PC-9 (cell line): ENCODE results near the gene PDE1C. TPM values are rescaled to one million over a fixed set of nuclear protein-coding genes. Genes with fewer than 3 reads are reported as not detected.

Source experiments
- BruUV-seq: library from RNA; stranded (reverse); fragments of 400-500 nt; replicated peaks from 2 replicates; lab custom pipeline; 2021; lab: Mats Ljungman, UMichigan
- CTCF ChIA-PET: fragments of 300-600 bp; sonication (Branson Sonifier 250); formaldehyde crosslinking; loops from one replicate; lab custom pipeline; 2022; ENCODE audit warnings: antibody characterized with exemption; lab: Charles Lee
- POLR2A ChIA-PET: fragments of 300-600 bp; sonication (Branson Sonifier 250); formaldehyde crosslinking; loops from one replicate; lab custom pipeline; 2022; ENCODE audit warnings: antibody characterized with exemption; ENCODE audit not compliant: unreplicated experiment; lab: Charles Lee
- DNase-seq, 2 experiments: peaks; one replicate each; pipeline versions ENCODE4 v3.0.0 to v3.0.0-alpha.2; 2015 to 2022; ENCODE audit warnings: mixed read lengths in 1 of 2
- H2AFZ ChIP-seq: fragments of 200-600 bp; sonication (generic); 2 replicates; pipeline ENCODE4 v1.8.1; 2017; ENCODE audit warnings: antibody characterized with exemption
- H3F3A ChIP-seq: fragments of 200-600 bp; sonication (generic); 2 replicates; pipeline ENCODE4 v1.8.1; 2017; ENCODE audit warnings: antibody characterized with exemption, mild to moderate bottlenecking, low read depth; ENCODE audit not compliant: insufficient read depth
- H3K27ac ChIP-seq: fragments of 200-600 bp; sonication (generic); 2 replicates; pipeline ENCODE4 v1.6.1; 2016; ENCODE audit warnings: mixed run types
- H3K27me3 ChIP-seq: fragments of 200-600 bp; sonication (generic); 2 replicates; pipeline ENCODE4 v1.6.1; 2016; ENCODE audit warnings: low read depth, mixed run types; ENCODE audit not compliant: insufficient read depth
- H3K36me3 ChIP-seq: fragments of 200-600 bp; sonication (generic); 2 replicates; pipeline ENCODE4 v1.6.1; 2016; ENCODE audit warnings: low read depth, mixed run types
- H3K4me1 ChIP-seq: fragments of 200-600 bp; sonication (generic); replicated peaks from 2 replicates; pipeline ENCODE4 v1.6.1; 2016; ENCODE audit warnings: mixed run types; ENCODE audit not compliant: insufficient read depth
- H3K4me2 ChIP-seq: fragments of 200-600 bp; sonication (generic); 2 replicates; pipeline ENCODE4 v1.6.1; 2017; ENCODE audit warnings: mixed run types
- H3K4me3 ChIP-seq: fragments of 200-600 bp; sonication (generic); 2 replicates; pipeline ENCODE4 v1.6.1; 2016; ENCODE audit warnings: mixed run types
- H3K79me2 ChIP-seq: fragments of 200-600 bp; sonication (generic); 2 replicates; pipeline ENCODE4 v1.6.1; 2017; ENCODE audit warnings: low read depth, mixed run types
- H3K9me2 ChIP-seq: fragments of 200-600 bp; sonication (generic); 2 replicates; pipeline ENCODE4 v1.8.1; 2017; ENCODE audit warnings: mild to moderate bottlenecking; ENCODE audit not compliant: insufficient read depth
- H3K9me3 ChIP-seq: fragments of 200-600 bp; sonication (generic); 2 replicates; pipeline ENCODE4 v1.8.1; 2016; ENCODE audit warnings: low read depth; ENCODE audit not compliant: insufficient read depth
- H4K20me1 ChIP-seq: fragments of 200-600 bp; sonication (generic); 2 replicates; pipeline ENCODE4 v1.8.1; 2017; ENCODE audit not compliant: insufficient read depth
- EZH2 ChIP-seq: fragments of 200-600 bp; sonication (generic); IDR thresholded peaks from 2 replicates; pipeline ENCODE4 v1.8.0; 2017; ENCODE audit warnings: antibody characterized with exemption, low read depth
- intact Hi-C: fragments of 100-400 bp; cut with micrococcal nuclease; formaldehyde crosslinking; loops from one replicate; pipeline ENCODE4 v1.10.0; 2022; ENCODE audit not compliant: unreplicated experiment
- total RNA-seq: library from RNA; stranded (reverse); gene quantifications from 2 replicates; pipeline ENCODE4 v1.2.3, GENCODE V29; 2021
- TF ChIP-seq, protein P1 (sequence below): fragments of 200-600 bp; sonication (generic); conservative IDR thresholded peaks from 2 replicates; pipeline ENCODE4 v1.6.1; 2017; ENCODE audit warnings: mixed run types, antibody characterized with exemption, mild to moderate bottlenecking, moderate library complexity

Gene PDE1C
- total RNA-seq, 1 experiment from 2014 or later: 1.7 TPM

DNA sequence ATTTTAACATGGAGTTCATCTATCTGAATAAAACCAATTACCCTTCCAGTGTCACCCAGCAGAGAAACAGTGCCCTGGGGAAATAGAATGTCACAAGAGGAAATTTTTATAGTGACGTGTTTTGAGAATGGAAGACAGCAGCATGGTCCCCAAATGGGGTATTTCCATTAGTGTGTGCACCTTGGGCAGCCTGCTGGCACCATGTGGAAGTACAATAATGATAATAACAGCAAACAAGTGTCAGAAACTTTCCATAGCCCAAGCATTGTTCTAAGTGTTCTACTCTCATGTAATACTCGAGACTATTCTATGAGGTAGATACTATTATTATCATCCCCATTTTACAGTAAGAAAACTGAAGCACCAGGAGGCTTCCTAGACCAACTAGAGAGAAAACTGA is 2.2 kb upstream of the PDE1C start:
- no peaks in the 10 kb centered on the region for H3K9me2 ChIP-seq
- ChIA-PET POLR2A (no interaction called here), CTCF (no interaction called here)
- H3K27ac ChIP-seq: no peak overlapping the region
- BruUV-seq: no TSS peak
- H3K4me3 ChIP-seq: no peak overlapping the region
- no peaks in the 10 kb centered on the region for H3K36me3 ChIP-seq
- no peak overlapping the region for H2AFZ ChIP-seq
- TF ChIP-seq, protein P1, sequence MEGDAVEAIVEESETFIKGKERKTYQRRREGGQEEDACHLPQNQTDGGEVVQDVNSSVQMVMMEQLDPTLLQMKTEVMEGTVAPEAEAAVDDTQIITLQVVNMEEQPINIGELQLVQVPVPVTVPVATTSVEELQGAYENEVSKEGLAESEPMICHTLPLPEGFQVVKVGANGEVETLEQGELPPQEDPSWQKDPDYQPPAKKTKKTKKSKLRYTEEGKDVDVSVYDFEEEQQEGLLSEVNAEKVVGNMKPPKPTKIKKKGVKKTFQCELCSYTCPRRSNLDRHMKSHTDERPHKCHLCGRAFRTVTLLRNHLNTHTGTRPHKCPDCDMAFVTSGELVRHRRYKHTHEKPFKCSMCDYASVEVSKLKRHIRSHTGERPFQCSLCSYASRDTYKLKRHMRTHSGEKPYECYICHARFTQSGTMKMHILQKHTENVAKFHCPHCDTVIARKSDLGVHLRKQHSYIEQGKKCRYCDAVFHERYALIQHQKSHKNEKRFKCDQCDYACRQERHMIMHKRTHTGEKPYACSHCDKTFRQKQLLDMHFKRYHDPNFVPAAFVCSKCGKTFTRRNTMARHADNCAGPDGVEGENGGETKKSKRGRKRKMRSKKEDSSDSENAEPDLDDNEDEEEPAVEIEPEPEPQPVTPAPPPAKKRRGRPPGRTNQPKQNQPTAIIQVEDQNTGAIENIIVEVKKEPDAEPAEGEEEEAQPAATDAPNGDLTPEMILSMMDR: no peak
- TF ChIP-seq EZH2: no peak
- H3K9me3 ChIP-seq: no peaks in the 10 kb centered on the region
- H4K20me1 ChIP-seq: no peaks in the 10 kb centered on the region
- no peaks in the 10 kb centered on the region for H3K79me2 ChIP-seq
- peaks cover 24% of the 10 kb centered on the region for H3K27me3 ChIP-seq
- H3K4me1 ChIP-seq: no peaks in the 10 kb centered on the region
- H3K4me2 ChIP-seq: no peak overlapping the region
- no peaks in the 10 kb centered on the region for H3F3A ChIP-seq
- intact Hi-C loops: no loop called here
- no peak for DNase-seq

DNA sequence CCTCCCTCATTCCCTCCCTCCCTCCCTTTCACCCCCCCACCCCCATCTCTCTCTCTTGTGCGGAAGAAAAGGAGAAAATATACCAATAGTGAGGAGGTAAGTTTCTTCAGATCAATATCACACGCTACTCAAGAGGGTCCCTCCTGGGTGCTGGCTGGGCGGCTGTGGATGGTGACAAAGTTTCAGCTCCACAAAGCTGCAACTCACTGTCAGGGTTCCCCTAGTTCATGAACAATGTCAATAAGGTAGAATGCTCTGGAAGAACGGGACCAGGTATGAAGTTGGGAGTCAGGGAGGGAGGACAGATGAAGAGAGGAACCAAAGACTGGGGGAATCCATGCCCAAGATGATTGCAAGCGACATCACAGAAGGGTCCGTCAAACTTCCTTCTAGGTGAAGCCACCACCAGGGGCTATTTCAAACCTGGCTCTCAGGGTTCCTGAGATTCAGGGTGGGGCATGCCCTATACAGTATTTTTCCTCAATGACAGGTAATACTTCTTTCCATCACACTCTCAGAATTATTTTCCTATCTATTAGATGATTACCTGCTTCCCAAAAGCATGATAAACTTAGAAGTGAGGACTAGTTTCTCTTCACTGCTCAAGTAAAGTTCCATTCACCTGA is 1.4 kb upstream of the PDE1C start:
- DNase-seq: no peak
- Histone ChIP-seq H3F3A (no peaks in the 10 kb centered on the region), H3K27ac (no peak overlapping the region), H3K4me3 (no peak overlapping the region), H4K20me1 (no peaks in the 10 kb centered on the region), H3K4me2 (no peak overlapping the region), H3K36me3 (no peaks in the 10 kb centered on the region), H3K9me3 (no peaks in the 10 kb centered on the region), H2AFZ (no peak overlapping the region), H3K27me3 (peaks cover 32% of the 10 kb centered on the region), H3K4me1 (no peaks in the 10 kb centered on the region), H3K79me2 (no peaks in the 10 kb centered on the region), H3K9me2 (no peaks in the 10 kb centered on the region)
- intact Hi-C loops: no loop called here
- CTCF ChIA-PET: no interaction called here
- BruUV-seq: no TSS peak
- TF ChIP-seq, protein P1: no peak
- no peak for TF ChIP-seq EZH2
- POLR2A ChIA-PET: no interaction called here

DNA sequence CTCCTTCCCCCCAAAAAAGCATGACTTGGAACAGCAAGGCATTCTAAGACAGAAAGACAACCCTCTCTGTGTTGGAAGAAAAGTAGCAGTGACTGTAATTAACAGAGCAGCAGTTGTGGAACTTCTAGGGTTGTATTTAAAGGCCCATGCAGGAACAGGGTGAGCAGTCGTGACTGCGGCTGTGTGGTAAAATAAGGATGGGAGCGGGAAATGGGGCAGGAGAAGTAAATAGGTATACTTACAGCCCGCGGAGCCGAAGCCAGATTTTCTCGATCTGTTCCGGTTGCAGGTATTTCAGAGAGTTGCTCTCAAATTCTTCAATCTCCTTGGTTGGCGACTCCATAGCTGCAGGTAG is 179 bp downstream of the PDE1C start:
- H4K20me1 ChIP-seq: no peaks in the 10 kb centered on the region
- H3K9me3 ChIP-seq: no peaks in the 10 kb centered on the region
- no peak overlapping the region for H3K4me2 ChIP-seq
- TF ChIP-seq, protein P1: no peak
- no peak for TF ChIP-seq EZH2
- H2AFZ ChIP-seq: no peak overlapping the region
- no peaks in the 10 kb centered on the region for H3F3A ChIP-seq
- H3K4me3 ChIP-seq: no peak overlapping the region
- POLR2A ChIA-PET: no interaction called here
- CTCF ChIA-PET: interaction anchor here (0.7 kb wide), 1 partner anchor 877 kb away, joined by 3 read pairs; no protein-coding TSS in a partner anchor
- no peak overlapping the region for H3K27ac ChIP-seq
- intact Hi-C loops: no loop called here
- no peaks in the 10 kb centered on the region for H3K9me2 ChIP-seq
- no peaks in the 10 kb centered on the region for H3K4me1 ChIP-seq
- H3K36me3 ChIP-seq: no peaks in the 10 kb centered on the region
- no peak for DNase-seq
- peaks cover 39% of the 10 kb centered on the region for H3K27me3 ChIP-seq
- no TSS peak for BruUV-seq
- no peaks in the 10 kb centered on the region for H3K79me2 ChIP-seq
